Naive thymus-derived CD8-positive, alpha-beta T cell (primary cell): ENCODE measurements around the gene NDUFA13. TPM values are rescaled to one million over a fixed set of nuclear protein-coding genes. Genes with fewer than 3 reads are reported as not detected.

ENCODE experiments used
- ATAC-seq, 2 donors: fragments of 150-1000 bp; cut with Tn5 transposase in 1 of 2; sonication (Bioruptor Pico), chemical (Tn5 transposase) in 1 of 2; 1 replicate in 1 of 2; 2 replicates in 1 of 2; pipeline ENCODE4 v1.10.0; 2021; ENCODE audit warnings: mild to moderate bottlenecking in 2 of 2, moderate library complexity in 2 of 2
- POLR2A ChIA-PET: fragments of 350-600 bp; sonication (Branson Sonifier 250); formaldehyde crosslinking; loops from one replicate; lab custom pipeline; 2021; ENCODE audit warnings: antibody characterized with exemption; lab: Charles Lee
- DNase-seq, 10 donors: peaks; one replicate each; pipeline versions ENCODE4 v3.0.0 to v3.0.0-alpha.2; 2020 to 2022
- H3K27ac Mint-ChIP-seq, 10 donors: one replicate each; pipeline ENCODE4 v1.8.0; 2020 to 2022; ENCODE audit warnings: mild to moderate bottlenecking in 10 of 10, mixed read lengths in 10 of 10, moderate library complexity in 4 of 10, inconsistent platforms in 1 of 10
- H3K27me3 Mint-ChIP-seq, 5 donors: one replicate each; pipeline ENCODE4 v1.8.0; 2021 to 2022; ENCODE audit warnings: mixed read lengths in 5 of 5
- H3K36me3 Mint-ChIP-seq, 3 donors: one replicate each; pipeline ENCODE4 v1.8.0; 2020 to 2022; ENCODE audit warnings: mixed read lengths in 3 of 3, mild to moderate bottlenecking in 2 of 3, inconsistent platforms in 1 of 3
- H3K4me1 Mint-ChIP-seq, 4 donors: one replicate each; pipeline ENCODE4 v1.8.0; 2021 to 2022; ENCODE audit warnings: mixed read lengths in 4 of 4
- H3K4me3 Mint-ChIP-seq, 10 donors: one replicate each; pipeline ENCODE4 v1.8.0; 2020 to 2022; ENCODE audit warnings: mild to moderate bottlenecking in 10 of 10, mixed read lengths in 10 of 10, moderate library complexity in 6 of 10, inconsistent platforms in 1 of 10
- H3K9me3 Mint-ChIP-seq, 9 donors: one replicate each; pipeline ENCODE4 v1.8.0; 2020 to 2022; ENCODE audit warnings: mixed read lengths in 9 of 9, mild to moderate bottlenecking in 3 of 9, inconsistent platforms in 1 of 9, moderate library complexity in 1 of 9
- polyA plus RNA-seq, 3 donors: library from polyadenylated mRNA; unstranded; fragments of 300-500 nt; fragmentation: Illumina TruSeq; gene quantifications; one replicate each; pipeline ENCODE4 v1.2.3, GENCODE V29; 2021
- total RNA-seq, 8 experiments: library from RNA in 2 of 8; stranded (reverse) in 2 of 8; gene quantifications; one replicate each; pipeline ENCODE4 v1.2.3 and lab custom pipeline; 2021 to 2026

NDUFA13 gene
- total and polyA plus RNA-seq, 5 experiments from 2014 or later: 177 to 360 (median 329) TPM

GRCh38 chr19:19490214-19490968 lies 25.6 kb upstream of the NDUFA13 start:
- peak overlapping the region in 7 of 10 donors; percentile 13 to 79 (median 73) for H3K4me3 Mint-ChIP-seq
- DNase-seq (peak; percentile 62 to 89 (median 80)), ATAC-seq (peak; percentile 13 to 45)
- H3K27ac Mint-ChIP-seq: peak overlapping the region; percentile 97 to 99 (median 98)
- H3K36me3 Mint-ChIP-seq: peaks cover 0 to 35% (median 1%) of the 10 kb centered on the region in 3 donors
- no peaks in the 10 kb centered on the region for H3K9me3 Mint-ChIP-seq
- peaks cover 22 to 60% (median 51%) of the 10 kb centered on the region in 4 donors for H3K4me1 Mint-ChIP-seq
- POLR2A ChIA-PET: interaction anchor here (0.6 to 9.1 kb wide), 16 partner anchors 25 to 174 kb away, joined by 3 to 131 read pairs (median 4); partner anchors contain the start of genes GATAD2A and TSSK6
- no peaks in the 10 kb centered on the region for H3K27me3 Mint-ChIP-seq

DNA sequence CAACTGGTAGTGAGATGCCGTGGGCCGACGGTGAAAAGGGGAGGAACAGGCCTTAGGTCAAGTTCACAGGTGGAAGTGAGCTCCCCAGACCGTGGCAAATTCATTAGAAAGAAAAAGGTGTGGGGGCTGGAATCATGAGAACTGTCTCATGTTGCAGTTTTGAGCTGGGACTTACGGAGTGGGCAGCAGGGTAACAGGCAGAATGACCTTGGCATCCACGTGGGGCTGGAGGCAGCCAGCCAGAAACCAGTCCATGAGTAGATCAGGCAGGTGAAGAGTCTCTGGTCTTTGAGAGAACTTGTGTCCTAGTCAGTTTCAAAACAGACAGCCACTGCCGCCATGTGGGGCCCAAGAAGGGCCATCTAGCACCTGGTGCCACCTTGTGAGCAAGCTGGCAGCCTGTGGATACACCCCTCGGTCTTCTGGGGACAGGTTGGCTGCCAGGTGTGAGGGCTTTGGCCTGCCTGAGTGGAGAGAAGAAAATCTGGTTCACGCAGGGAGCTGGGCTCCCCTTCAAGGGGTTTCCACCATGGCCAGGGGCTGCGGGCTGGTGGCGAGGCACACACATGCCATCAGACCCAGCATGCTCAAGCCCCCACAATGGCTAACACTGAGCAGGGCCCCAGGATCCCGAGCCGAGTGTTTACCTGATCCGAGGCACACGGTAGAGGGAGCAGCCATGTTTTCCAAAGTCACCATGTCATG lies 24.6 kb upstream of the NDUFA13 start:
- peak overlapping the region in 1 of 10 donors; percentile 4 for H3K4me3 Mint-ChIP-seq
- POLR2A ChIA-PET: interaction anchor here (0.6 to 9.1 kb wide), 4 partner anchors 85 to 173 kb away, joined by 4 to 131 read pairs (median 28); partner anchors contain the start of gene GATAD2A
- no peaks in the 10 kb centered on the region for H3K9me3 Mint-ChIP-seq
- peak in 1 of 10 donors; percentile 46 for DNase-seq
- H3K27me3 Mint-ChIP-seq: no peaks in the 10 kb centered on the region
- ATAC-seq: no peak
- H3K27ac Mint-ChIP-seq: peak overlapping the region in 1 of 10 donors; percentile 57
- H3K4me1 Mint-ChIP-seq: peaks cover 20 to 53% (median 42%) of the 10 kb centered on the region in 4 donors
- H3K36me3 Mint-ChIP-seq: peaks cover 0 to 45% (median 1%) of the 10 kb centered on the region in 3 donors

DNA sequence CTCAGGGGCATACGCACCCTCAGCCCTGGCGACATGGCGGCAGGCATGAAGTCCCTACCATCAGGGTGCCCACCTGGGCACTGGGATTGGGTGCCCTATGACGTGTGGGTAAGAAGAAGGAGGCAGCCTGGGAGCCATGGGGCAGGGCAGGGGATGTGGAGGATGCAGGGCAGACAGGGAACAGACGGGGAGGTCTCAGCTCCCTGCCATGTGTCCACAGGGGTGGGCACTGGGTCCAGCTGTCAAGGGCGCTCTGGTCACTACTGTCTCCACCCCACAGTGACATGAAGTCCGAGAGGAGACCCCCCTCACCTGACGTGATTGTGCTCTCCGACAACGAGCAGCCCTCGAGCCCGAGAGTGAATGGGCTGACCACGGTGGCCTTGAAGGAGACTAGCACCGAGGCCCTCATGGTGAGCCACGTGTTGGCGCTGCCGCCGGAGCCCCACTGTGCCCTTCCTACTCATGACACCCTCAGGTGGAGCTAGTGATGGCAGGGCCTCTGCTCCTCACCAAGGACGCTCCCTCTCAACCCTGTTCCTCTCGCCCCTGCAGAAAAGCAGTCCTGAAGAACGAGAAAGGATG lies 23.9 kb upstream of the NDUFA13 start:
- Mint-ChIP-seq H3K4me1 (peaks cover 19 to 49% (median 36%) of the 10 kb centered on the region in 4 donors), H3K4me3 (no peak overlapping the region), H3K9me3 (no peaks in the 10 kb centered on the region), H3K27me3 (no peaks in the 10 kb centered on the region), H3K36me3 (peaks cover 0 to 52% (median 1%) of the 10 kb centered on the region in 3 donors), H3K27ac (peak overlapping the region in 4 of 10 donors; percentile 27 to 57 (median 53))
- POLR2A ChIA-PET: interaction anchor here (0.6 to 9.1 kb wide), 5 partner anchors 23 to 172 kb away, joined by 3 to 131 read pairs (median 5); partner anchors contain the start of genes GATAD2A and TSSK6
- ATAC-seq (no peak), DNase-seq (no peak)

GRCh38 chr19:19493841-19494546 lies 22.0 kb upstream of the NDUFA13 start:
- ATAC-seq (no peak), DNase-seq (peak in 1 of 10 donors; percentile 60)
- Mint-ChIP-seq H3K27ac (peak overlapping the region in 5 of 10 donors; percentile 15 to 80 (median 57)), H3K4me3 (no peak overlapping the region), H3K4me1 (peaks cover 15 to 31% (median 18%) of the 10 kb centered on the region in 4 donors), H3K9me3 (no peaks in the 10 kb centered on the region), H3K27me3 (no peaks in the 10 kb centered on the region), H3K36me3 (peaks cover 0 to 64% (median 3%) of the 10 kb centered on the region in 3 donors)
- POLR2A ChIA-PET: interaction anchor here (0.6 to 9.1 kb wide), 3 partner anchors 89 to 128 kb away, joined by 3 to 131 read pairs (median 7); partner anchors contain the start of gene GATAD2A

GRCh38 chr19:19495614-19496603 lies 20.1 kb upstream of the NDUFA13 start:
- ATAC-seq (no peak), DNase-seq (peak in 1 of 10 donors; percentile 57)
- Mint-ChIP-seq H3K27ac (peak overlapping the region in 1 of 10 donors; percentile 8), H3K27me3 (no peaks in the 10 kb centered on the region), H3K4me3 (no peak overlapping the region), H3K4me1 (peaks cover 0 to 12% (median 3%) of the 10 kb centered on the region in 4 donors), H3K36me3 (peaks cover 0 to 72% (median 3%) of the 10 kb centered on the region in 3 donors), H3K9me3 (no peaks in the 10 kb centered on the region)
- POLR2A ChIA-PET: interaction anchor here (0.7 to 0.8 kb wide), 2 partner anchors 20 to 91 kb away, joined by 3 to 6 read pairs; partner anchors contain the start of genes GATAD2A and NDUFA13

- H3K4me1 Mint-ChIP-seq: peaks cover 0 to 14% (median 5%) of the 10 kb centered on the region in 4 donors
- DNase-seq (peak in 1 of 10 donors; percentile 53), ATAC-seq (no peak)
- POLR2A ChIA-PET: no interaction called here
- H3K36me3 Mint-ChIP-seq: peaks cover 0 to 81% (median 2%) of the 10 kb centered on the region in 3 donors
- H3K4me3 Mint-ChIP-seq: no peak overlapping the region
- H3K27ac Mint-ChIP-seq: no peak overlapping the region
- no peaks in the 10 kb centered on the region for H3K27me3 Mint-ChIP-seq
- no peaks in the 10 kb centered on the region for H3K9me3 Mint-ChIP-seq
These were observed 17.6 kb upstream of the NDUFA13 start for GRCh38 chr19:19498255-19498991.

DNA sequence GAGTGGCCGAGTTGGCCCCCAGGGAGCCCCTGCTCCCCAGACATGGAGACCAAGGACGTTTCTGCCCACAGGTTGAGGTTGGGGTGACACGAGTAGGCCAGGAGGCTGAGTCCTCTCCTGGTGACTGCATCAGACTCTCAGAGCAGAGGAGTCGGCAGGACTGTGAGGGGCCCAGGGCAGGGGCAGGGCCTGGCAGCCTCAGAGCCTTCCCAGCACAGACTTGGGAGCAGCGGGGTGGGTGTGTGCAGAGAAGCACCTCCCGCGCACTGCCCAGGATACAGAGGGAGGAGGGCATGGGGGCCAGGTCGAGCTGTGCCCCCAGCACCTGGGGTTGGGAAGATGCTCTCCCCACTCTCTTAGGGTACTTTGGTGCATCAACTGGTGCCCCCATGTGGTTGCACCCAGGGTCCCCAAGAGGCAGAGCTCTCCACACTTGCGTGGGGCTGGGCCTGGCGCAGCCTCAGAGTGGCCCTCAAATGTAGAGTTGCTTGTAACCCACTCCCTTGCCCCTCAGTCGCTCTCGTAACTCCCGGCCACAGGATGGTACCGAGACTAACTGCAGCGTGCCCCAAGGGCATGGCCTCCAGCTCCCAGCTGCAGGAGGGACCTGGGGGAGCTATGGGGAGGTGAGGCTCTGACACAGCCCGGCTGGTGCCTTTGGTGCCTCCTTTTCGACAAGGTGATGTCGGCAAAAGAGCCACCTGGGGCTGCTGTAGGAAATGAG lies 16.6 kb upstream of the NDUFA13 start:
- ATAC-seq (no peak), DNase-seq (peak in 1 of 10 donors; percentile 35)
- Mint-ChIP-seq H3K9me3 (no peaks in the 10 kb centered on the region), H3K27ac (peak overlapping the region in 2 of 10 donors; percentile 72 to 90), H3K4me1 (peaks cover 0 to 15% (median 6%) of the 10 kb centered on the region in 4 donors), H3K27me3 (no peaks in the 10 kb centered on the region), H3K36me3 (peaks cover 0 to 83% (median 4%) of the 10 kb centered on the region in 3 donors), H3K4me3 (no peak overlapping the region)
- POLR2A ChIA-PET: no interaction called here

GRCh38 chr19:19500975-19501644 lies 14.9 kb upstream of the NDUFA13 start:
- H3K4me1 Mint-ChIP-seq: peaks cover 0 to 8% (median 3%) of the 10 kb centered on the region in 4 donors
- POLR2A ChIA-PET: interaction anchor here (0.5 to 0.6 kb wide), 2 partner anchors 12 to 81 kb away, joined by 3 read pairs; no protein-coding TSS in a partner anchor
- DNase-seq: peak in 1 of 10 donors; percentile 31

GRCh38 chr19:19501798-19502197 lies 14.2 kb upstream of the NDUFA13 start:
- Mint-ChIP-seq H3K4me3 (no peak overlapping the region), H3K27me3 (no peaks in the 10 kb centered on the region), H3K36me3 (peaks cover 0 to 84% (median 7%) of the 10 kb centered on the region in 3 donors), H3K4me1 (peaks cover 0 to 7% (median 2%) of the 10 kb centered on the region in 4 donors), H3K27ac (peak overlapping the region in 2 of 10 donors; percentile 53 to 75), H3K9me3 (no peaks in the 10 kb centered on the region)
- POLR2A ChIA-PET: interaction anchor here (0.6 kb wide), 1 partner anchor 82 kb away, joined by 3 read pairs; no protein-coding TSS in a partner anchor
- no peak for ATAC-seq
- no peak for DNase-seq

More at GRCh38 chr19:19500975-19501644, 14.9 kb upstream of the NDUFA13 start:
- no peaks in the 10 kb centered on the region for H3K27me3 Mint-ChIP-seq
- H3K9me3 Mint-ChIP-seq: no peaks in the 10 kb centered on the region
- H3K27ac Mint-ChIP-seq: peak overlapping the region in 1 of 10 donors; percentile 53
- no peak for ATAC-seq
- no peak overlapping the region for H3K4me3 Mint-ChIP-seq
- H3K36me3 Mint-ChIP-seq: peaks cover 0 to 85% (median 4%) of the 10 kb centered on the region in 3 donors
